ENCODE results near the gene ASGR1. TPM values are rescaled to one million over a fixed set of nuclear protein-coding genes. Genes with fewer than 3 reads are reported as not detected.

ASGR1 gene
- total RNA-seq, 1 donor from 2014 or later = 5.1 TPM

DNA sequence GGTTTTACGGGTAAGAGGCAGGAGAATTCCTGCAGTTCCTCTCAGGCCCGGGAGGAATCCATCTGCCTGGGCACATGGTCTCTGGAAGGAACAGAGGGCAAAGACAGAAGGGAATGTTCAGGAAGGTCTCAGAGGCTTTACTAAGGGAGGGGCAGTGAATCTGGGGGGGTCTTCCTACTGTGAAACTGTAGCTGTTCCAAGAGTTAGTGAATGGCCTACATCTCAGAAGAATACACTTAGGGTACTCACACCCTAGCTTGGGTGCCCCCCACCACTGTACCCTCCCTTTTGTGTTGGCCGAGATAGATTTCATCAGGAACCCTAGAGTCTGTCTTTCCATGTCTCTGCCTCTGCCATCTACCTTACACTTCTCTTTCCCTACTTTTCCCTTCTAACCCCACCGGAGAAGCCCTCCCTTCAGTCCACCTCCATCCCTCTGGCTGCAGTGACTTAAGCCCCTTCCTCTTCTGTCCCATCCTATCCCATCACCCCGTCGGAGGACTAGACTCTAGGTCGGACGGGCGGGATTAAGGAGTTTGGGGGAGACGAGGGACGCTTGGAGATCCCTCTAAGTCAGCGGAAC, 40.1 kb upstream of the ASGR1 start:
- peak overlapping the region; percentile 66 for H3K4me3 ChIP-seq (ENCODE audit: low read depth, low read length)
- DNase-seq (ENCODE audit: low read depth) = no peak
- TF ChIP-seq, protein P1, sequence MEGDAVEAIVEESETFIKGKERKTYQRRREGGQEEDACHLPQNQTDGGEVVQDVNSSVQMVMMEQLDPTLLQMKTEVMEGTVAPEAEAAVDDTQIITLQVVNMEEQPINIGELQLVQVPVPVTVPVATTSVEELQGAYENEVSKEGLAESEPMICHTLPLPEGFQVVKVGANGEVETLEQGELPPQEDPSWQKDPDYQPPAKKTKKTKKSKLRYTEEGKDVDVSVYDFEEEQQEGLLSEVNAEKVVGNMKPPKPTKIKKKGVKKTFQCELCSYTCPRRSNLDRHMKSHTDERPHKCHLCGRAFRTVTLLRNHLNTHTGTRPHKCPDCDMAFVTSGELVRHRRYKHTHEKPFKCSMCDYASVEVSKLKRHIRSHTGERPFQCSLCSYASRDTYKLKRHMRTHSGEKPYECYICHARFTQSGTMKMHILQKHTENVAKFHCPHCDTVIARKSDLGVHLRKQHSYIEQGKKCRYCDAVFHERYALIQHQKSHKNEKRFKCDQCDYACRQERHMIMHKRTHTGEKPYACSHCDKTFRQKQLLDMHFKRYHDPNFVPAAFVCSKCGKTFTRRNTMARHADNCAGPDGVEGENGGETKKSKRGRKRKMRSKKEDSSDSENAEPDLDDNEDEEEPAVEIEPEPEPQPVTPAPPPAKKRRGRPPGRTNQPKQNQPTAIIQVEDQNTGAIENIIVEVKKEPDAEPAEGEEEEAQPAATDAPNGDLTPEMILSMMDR (conservative IDR thresholded peaks at IDR 0.05; ENCODE audit: low read depth, low read length) = no peak

DNA sequence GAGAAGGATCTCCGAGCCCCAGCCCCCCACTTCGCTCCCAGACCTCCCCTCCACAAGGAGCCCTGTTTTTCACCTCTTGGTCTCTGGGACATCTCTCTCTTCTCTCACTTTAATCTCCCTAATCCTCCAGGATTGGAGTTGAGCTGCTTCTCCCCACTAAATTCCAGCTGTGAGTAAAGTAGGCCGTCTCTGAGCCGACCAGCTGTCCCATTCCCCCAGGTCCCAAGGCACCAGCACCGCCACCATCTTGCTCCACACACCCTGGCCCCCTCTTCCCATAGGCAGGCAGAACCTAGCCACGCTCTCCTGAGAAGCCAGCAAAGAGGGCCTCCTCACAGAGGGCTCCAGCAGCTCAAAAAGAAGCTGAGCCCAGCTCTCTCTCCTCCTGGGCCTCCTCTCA, 39.6 kb upstream of the ASGR1 start:
- peak overlapping the region; percentile 66 for H3K4me3 ChIP-seq (ENCODE audit: low read depth, low read length)
- no peak for DNase-seq (ENCODE audit: low read depth)
- TF ChIP-seq, protein P1 (conservative IDR thresholded peaks at IDR 0.05; ENCODE audit: low read depth, low read length) = no peak

DNA sequence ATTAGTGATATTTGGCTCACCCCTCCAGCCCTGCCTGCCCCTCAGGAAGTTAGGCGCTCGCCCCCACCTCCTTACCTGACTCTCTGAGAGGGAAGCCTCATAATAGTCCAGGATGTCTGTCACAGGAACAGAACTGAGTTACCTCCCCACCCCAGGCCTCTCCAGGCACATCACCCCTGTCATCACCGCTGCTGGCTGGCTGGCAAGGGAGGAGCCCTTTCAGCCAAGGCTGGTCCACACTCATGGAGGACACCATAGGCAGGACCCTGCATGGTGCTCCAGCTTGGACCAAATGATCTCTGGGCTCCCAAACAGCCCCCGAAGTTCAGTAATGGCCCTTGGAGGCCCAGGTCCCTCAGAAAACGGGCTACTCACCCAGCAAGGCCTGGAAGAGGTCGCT, 39.0 kb upstream of the ASGR1 start:
- no peak for DNase-seq (ENCODE audit: low read depth)
- no peak overlapping the region for H3K4me3 ChIP-seq (ENCODE audit: low read depth, low read length)
- TF ChIP-seq, protein P1 (conservative IDR thresholded peaks at IDR 0.05; ENCODE audit: low read depth, low read length) = no peak

DNA sequence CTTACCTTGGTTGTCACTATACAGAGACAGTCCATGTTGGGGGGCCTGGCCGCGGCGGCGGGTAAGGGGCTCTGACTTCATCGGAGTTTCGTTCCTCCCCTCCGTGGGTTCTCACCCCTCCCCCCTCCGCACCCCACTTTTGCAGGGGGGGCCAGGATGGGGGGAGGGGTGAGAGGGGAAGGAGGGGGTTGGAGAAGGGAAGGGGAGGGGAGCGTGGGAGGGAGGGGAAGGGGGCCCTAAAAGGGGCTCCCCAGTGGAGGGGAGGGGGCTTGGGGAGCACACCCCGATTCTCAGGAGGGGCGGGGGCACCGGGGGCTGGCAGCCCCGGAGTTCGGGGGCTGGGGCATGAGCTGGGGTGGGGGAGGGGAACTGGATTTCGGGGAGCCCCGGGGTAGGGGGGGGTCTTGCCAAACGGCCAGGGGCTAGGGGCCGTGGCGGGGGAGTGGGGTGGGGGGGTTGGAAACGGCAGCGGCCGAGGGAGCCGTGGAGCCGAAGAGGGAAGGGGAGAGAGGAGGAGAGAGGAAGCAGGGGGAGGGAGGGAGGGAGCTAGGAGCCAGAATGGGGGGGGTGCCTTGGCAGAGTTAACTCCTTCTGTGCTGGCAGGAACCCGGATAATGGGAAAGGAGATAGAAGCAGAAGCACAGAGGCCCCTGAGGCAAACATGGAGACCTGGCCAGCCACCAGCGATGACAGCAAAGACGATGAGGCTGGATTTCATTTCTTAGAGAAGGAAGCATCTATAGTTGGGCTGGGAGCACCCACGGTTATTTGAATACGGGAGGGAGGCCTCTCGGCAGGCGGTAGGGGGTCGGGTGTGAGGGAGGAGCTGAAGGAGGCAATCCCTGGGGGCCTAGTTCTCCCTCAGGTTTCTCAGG, 38.2 kb upstream of the ASGR1 start:
- DNase-seq (ENCODE audit: low read depth) = no peak
- TF ChIP-seq, protein P1 (conservative IDR thresholded peaks at IDR 0.05; ENCODE audit: low read depth, low read length) = no peak
- H3K4me3 ChIP-seq (ENCODE audit: low read depth, low read length) = peak overlapping the region; percentile 65

DNA sequence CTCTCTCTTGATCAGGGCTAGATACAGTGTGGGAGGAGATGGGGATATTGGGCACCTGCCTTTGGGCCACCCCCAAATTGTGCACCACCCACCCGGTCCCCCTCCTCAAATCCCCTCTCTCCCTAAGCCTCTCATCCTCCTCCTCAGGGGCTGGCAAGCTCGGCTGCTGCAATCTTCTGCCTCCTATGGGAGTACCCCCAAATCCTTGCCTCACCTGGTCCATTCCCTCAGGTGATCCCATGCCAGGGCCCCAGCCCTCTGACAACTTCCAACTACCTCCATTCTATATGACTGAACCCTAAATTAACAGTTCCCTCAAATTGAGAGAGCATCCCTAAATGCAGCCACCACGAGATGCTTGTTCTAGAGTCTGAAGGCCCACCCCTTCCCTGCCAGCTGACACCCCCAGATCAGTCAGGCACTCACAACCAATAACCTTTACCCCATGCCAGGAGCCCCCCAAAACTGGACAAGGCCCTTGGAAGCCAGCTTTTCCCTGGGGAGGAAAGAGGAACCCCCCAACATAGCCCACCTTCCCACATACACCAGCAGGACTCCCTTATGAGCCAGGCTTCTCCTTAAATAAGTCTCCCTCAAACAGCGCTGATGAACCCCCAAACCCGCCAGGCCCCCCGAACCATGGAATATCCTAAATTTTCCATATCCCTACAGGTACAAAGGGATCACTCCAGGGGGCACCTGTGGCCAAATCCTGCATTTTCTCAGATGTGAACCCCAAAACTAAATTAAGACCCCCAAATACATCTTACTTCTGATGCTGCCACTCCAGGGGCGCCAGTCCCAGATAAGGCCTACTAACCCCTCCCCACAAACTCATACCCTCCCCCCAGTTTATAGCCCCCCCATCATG, 37.3 kb upstream of the ASGR1 start:
- TF ChIP-seq, protein P1 (conservative IDR thresholded peaks at IDR 0.05; ENCODE audit: low read depth, low read length) = no peak
- no peak for DNase-seq (ENCODE audit: low read depth)
- peak overlapping the region; percentile 65 for H3K4me3 ChIP-seq (ENCODE audit: low read depth, low read length)

DNA sequence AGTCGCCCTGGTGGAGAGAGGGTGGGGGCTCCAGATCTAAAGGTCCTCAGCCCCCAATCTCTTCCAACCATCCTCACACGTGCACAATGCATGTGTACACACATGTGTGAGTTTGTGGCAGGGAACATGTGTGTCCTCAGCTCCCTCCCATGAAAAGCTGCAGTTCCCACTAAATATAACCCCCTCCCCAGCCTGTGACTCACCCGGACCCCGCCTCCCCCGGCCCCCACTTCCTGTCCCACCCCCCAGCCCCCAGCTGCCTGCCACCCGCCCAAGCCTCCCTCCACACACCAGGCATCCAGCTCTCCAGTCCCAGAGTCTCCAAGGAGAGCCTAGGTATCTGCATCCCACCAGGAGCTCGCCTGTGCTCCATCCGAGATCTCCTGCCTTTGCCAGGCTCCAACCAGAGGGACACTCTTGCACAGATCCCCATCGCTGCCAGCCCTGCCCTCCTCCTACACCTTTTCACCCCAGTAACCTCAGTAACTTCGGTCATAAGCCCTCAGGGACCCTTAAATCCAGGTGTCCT, 36.5 kb upstream of the ASGR1 start:
- TF ChIP-seq, protein P1 (conservative IDR thresholded peaks at IDR 0.05; ENCODE audit: low read depth, low read length) = no peak
- H3K4me3 ChIP-seq (ENCODE audit: low read depth, low read length) = peak overlapping the region; percentile 65
- DNase-seq (ENCODE audit: low read depth) = no peak
